NCI-H345 treated with DMSO at 0.1 percent for 48 hours (cell line): ENCODE data around the gene ZNF467.

Source experiments
- DNase-seq: peaks from one replicate; lab custom pipeline; 2025; ENCODE audit not compliant: unreplicated experiment; lab: John Stamatoyannopoulos, UW

The ZNF467 gene

DNA sequence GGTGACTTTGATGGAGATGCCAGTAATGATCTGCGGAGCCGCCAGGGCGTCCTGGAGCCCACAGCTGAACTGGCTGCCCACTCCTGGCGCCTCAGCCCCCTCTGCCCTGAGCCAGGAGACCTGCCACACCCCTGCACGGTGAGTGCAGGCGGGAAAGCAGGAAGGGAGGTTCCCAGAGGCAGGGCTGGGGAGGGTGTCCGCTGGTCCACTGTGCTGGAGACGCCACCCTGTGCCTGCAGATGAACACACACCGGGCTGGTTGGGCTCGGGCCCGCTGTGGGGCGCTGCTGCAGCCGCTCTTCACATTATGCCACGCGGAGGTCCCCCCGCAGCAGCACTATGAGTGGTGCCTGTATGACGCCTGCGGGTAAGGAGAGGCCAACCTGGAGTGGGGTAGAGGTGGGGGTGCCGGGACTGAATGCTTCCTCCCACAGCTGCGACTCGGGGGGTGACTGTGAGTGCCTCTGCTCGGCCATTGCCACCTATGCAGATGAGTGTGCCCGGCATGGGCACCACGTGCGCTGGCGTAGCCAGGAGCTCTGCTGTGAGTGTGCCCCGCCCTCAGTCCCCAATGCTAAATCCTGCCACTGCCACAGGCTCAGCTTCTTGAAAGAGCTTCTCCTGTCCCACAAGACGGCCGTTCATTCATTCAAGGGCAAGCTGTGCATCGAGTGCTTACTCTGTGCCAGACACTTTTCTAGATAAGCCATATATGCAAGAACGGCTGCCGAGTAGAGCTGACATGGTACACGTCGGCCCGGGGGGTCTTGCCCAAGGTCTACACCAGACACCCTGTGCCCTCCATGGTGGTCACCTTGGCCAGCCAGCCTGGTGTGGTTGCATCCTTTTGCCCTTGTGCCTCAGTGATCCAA lies 14.3 kb upstream of the ZNF467 start:
- peak; percentile 25 for DNase-seq

DNA sequence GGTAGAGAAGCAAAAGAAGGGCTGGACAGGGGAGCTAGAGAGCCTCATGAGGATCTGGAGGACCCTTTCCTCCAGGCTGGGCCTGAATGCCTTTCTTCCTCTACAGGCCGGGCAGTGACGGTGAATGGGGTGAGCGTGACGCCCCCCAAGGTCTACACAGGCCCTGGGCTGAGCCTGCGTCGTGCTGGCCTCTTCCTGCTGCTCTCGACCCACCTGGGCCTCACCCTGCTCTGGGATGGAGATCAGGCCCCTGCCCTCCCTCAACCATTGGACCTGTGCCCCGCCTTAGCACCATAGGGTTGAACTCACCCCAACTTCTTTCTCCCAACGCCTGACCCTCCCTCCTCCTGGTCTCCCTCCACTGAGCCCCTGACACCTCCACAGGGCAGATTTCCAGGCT lies 12.6 kb upstream of the ZNF467 start:
- DNase-seq: no peak

DNA sequence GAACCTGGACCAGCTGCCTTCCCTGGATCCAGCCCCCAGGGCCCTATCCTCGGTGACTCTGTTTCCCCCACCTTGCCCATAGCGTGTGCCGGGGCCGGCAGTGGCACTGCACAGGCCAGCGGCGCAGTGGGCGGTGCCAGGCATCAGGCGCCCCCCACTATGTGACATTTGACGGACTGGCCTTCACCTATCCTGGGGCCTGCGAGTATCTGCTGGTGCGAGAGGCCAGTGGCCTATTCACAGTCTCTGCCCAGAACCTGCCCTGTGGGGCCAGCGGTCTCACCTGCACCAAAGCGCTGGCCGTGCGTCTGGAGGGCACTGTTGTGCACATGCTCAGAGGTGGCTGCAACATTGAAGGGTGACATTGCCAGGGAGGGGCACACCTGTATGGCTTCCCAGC lies 12.0 kb upstream of the ZNF467 start:
- no peak for DNase-seq

GRCh38 chr7:149784251-149784608 lies 10.8 kb upstream of the ZNF467 start:
- no peak for DNase-seq

GRCh38 chr7:149783386-149784250 lies 10.2 kb upstream of the ZNF467 start:
- DNase-seq: no peak

- DNase-seq: no peak
Measured at GRCh38 chr7:149782682-149783345, 9.4 kb upstream of the ZNF467 start.

DNA sequence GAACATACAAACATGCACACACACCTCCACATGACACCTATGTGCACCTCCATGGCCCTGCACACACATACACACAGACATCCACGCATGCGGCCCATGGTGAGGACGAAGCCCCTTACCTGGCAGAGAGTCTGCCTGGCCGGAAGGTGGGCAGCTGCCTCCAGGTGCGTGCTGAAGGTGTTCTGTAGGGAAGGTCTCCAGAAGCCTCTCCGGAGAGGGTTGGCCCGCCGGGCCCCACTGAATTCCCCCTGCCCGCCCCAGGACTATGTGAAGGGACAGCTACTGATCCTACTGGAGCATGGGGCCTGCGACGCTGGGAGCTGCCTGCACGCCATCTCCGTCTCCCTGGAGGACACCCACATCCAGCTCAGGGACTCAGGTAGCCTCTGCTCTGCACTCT lies 8.5 kb upstream of the ZNF467 start:
- no peak for DNase-seq

DNA sequence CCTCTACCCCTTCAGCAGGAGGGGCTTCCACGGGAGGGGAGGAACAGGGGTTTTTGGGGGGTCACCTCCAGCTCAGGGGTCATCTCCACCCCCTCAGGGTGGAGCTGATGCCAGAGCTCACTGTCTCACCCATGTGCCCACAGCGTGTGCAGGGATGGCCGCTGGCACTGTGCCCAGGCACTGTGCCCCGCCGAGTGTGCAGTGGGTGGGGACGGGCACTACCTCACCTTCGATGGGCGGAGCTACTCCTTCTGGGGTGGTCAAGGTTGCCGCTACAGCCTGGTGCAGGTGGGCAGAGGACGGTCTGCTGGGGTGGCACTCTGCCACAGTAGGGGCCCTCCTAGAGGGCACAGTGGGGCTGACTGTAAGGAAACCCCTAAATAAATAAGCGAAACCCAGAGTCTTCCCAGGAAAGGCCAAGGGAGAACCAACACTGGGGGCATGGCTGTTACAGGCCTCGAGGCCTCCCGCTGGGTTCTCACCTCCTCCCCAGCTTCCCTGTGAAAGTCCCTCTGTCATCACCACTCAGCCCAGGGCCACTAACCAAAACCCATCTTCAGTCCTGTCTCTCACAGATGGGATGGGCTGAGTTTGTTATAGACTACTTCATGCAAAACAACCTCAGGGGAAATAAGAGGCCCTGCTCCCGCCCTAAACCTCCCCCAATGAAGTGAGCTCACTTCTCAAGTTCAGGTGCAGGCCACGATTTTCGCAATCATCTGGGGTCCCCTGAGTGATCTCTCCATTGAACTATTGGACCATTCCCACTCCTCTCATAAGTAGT lies 7.4 kb upstream of the ZNF467 start:
- no peak for DNase-seq

DNA sequence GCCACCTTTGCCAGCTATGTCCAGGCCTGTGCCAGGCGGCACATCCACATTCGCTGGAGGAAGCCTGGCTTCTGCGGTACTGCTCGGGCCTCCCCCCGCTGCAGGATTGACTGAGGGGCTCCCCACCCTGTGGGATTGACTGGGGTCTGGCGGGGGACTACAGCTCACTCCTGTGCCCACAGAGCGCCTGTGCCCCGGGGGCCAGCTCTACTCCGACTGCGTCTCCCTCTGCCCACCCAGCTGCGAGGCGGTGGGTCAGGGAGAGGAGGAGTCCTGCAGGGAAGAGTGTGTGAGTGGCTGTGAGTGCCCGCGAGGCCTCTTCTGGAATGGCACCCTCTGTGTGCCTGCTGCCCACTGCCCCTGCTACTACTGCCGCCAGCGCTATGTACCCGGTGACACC lies 6.7 kb upstream of the ZNF467 start:
- DNase-seq: no peak

DNA sequence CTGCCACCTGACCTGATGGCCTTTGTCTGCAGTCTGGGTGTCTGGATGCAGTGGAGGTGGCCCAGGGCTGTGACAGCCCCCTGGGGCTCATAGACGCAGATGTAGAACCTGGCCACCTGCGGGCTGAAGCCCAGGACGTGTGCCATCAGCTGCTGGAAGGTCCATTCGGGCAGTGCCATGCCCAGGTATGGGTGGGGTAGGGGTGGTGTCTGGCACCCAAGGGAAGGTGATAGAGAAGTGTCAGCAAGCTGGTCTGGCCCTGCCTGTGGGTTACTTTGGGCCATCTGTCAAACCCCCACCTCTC lies 6.1 kb upstream of the ZNF467 start:
- no peak for DNase-seq

DNA sequence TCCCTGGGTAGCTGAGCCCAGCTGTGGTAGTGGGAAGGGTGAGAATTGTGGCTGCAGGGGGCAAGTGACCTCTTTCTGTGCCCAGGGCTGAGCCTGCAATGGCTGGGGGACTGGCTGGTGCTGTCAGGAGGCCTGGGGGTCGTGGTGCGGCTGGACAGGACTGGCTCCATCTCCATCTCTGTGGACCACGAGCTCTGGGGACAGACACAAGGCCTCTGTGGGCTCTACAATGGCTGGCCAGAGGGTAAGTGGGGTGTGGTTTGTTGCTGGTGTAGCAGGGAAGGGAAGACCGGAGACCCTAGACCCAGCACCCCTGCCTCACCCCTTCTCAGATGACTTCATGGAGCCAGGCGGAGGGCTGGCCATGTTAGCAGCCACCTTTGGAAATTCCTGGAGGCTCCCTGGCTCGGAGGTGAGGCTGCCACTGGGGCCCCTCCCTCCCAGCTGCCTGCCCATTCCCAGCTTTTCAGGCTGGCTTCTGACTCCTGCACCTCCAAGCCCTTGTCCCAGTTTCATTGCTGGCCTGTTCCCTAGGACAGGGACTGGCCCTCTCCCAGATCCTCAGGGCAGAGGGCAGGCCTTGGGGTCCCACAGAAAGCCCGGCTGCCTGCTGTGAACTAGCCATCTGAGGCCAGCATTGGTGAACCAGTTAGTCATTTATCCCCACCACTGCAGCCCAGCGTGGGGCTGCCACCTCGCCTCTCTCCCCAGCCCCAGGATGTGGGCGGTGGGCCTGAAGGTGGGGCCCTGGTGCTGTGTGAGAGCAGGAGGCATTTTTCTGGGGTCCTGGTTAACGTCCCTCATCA lies 5.5 kb upstream of the ZNF467 start:
- no peak for DNase-seq

DNA sequence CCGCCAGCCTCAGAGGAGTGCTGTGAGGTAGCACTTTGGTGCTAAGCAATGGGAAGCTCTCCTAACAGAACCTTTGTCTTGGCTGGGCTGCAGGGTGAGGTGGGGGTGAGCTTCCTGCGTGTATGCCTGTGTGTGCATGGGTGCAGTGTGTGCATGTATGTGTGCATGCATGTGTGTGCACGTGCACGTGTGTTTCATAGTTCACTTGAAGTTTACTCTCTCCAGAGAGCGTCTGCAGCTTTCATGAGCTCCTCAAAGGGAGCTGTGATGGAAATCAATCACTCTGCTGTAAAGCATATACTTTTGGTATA lies 4.9 kb upstream of the ZNF467 start:
- DNase-seq: no peak

DNA sequence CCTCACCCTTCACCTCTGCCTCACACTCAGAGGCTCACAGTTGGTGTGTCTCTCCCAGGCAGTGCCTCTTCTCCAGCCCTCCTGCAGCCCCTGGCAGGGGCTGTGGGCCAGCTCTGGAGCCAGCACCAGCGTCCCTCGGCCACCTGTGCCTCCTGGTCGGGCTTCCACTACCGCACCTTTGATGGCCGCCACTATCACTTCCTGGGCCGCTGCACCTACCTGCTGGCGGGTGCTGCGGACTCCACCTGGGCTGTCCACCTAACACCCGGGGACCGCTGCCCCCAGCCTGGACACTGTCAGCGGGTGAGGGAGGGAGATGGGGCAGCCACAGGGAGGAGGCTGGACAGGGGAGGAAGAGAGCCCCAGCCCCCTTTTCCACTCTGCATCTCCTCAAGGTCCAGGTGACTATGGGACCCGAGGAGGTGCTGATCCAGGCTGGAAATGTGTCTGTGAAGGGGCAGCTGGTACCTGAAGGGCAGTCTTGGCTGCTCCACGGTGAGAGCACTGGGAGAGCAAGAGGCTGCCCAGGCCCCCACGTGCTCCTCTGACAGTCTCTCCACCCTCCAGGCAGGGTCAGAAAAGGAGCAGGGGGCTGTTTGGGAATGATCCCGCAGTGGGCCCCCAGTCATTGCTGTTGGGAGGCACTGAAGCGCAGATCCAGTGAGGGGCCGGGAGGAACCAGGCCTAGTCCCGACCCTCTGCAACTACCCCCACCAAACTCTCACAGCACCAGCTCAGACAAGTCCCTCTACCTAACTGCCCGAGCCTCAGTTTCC lies 4.4 kb upstream of the ZNF467 start:
- no peak for DNase-seq

GRCh38 chr7:149776848-149777407 lies 3.5 kb upstream of the ZNF467 start:
- peak; percentile 54 for DNase-seq

DNA sequence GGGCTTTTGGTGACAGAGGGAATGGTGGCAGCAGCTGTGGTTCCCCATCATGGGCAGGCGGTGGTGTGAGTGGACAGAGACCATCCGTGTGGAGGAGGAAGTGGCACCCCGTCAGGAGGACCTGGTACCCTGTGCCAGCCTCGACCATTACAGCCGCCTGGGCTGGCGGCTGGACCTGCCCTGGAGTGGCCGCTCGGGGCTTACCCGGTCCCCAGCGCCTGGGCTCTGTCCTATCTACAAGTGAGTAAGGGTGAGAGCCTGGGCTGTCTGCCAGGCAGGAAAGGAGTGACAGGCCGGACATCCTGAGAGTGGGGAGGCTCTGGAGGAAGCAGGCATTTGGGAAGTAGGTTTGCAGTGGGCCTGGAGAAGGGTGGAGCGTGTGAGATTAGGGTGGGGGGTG lies 2.9 kb upstream of the ZNF467 start:
- no peak for DNase-seq

- DNase-seq: no peak
Measured at GRCh38 chr7:149775176-149775556, 1.8 kb upstream of the ZNF467 start.

- no peak for DNase-seq
Measured at GRCh38 chr7:149774237-149775175, 1.1 kb upstream of the ZNF467 start.

DNA sequence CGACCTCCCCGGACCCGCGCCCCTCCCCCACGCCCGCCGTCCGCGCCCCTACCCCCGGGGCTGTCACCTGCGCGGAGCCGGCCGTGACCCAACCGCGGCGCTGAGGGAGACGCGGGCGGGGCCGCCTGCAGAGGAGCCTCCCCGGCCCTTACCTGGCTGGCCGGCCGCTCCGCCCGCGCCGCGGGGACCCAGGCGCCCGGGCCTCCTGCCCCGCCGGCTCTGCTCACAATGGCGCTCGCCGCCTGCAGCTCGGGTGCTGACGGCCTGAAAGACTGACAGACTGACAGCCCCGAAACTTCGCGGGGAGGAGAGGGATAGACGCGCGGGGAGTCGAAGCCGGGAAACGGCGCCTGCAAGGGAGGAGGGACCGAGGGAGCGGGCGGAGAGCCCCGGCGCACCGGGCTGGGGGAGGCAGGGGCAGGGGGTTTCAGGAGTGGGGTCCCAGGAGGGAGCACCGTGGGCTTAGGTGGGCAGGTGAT lies 393 bp downstream of the ZNF467 start:
- DNase-seq: no peak
